HEK293T (cell line): ENCODE measurements around the gene GPR17.

Experiments used
- CTCF ChIA-PET: fragments of 350-600 bp; formaldehyde crosslinking; extraction: SDS; loops from one replicate; lab custom pipeline; 2021; ENCODE audit warnings: antibody characterized with exemption, inconsistent platforms; lab: Yijun Ruan, JAX
- POLR2A ChIA-PET: fragments of 350-600 bp; formaldehyde crosslinking; extraction: SDS; loops from one replicate; lab custom pipeline; 2020; ENCODE audit warnings: antibody characterized with exemption, inconsistent platforms; lab: Yijun Ruan, JAX
- DNase-seq: peaks from one replicate; pipeline ENCODE4 v3.0.0; 2012; ENCODE audit warnings: mixed read lengths; ENCODE audit errors: extremely low spot score
- ARNT ChIP-seq: fragments of 450-650 bp; IDR thresholded peaks from 2 replicates; pipeline ENCODE4 v1.6.1; 2017; ENCODE audit warnings: mild to moderate bottlenecking
- BHLHE40 ChIP-seq: fragments of 450-650 bp; IDR thresholded peaks from 2 replicates; pipeline ENCODE4 v1.6.1; 2016; ENCODE audit warnings: mild to moderate bottlenecking, moderate library complexity, borderline replicate concordance
- CTBP1 ChIP-seq: fragments of 450-650 bp; IDR thresholded peaks from 2 replicates; pipeline ENCODE4 v1.6.1; 2016; ENCODE audit warnings: borderline replicate concordance
- ELF4 ChIP-seq: fragments of 450-650 bp; IDR thresholded peaks from 2 replicates; pipeline ENCODE4 v1.6.1; 2017; ENCODE audit warnings: antibody characterized with exemption
- FOXA1 ChIP-seq: fragments of 450-650 bp; IDR thresholded peaks from 2 replicates; pipeline ENCODE4 v1.6.1; 2016; ENCODE audit warnings: mild to moderate bottlenecking
- FOXK2 ChIP-seq: fragments of 450-650 bp; IDR thresholded peaks from 2 replicates; pipeline ENCODE4 v1.6.1; 2016; ENCODE audit warnings: mild to moderate bottlenecking
- FOXM1 ChIP-seq: fragments of 450-650 bp; IDR thresholded peaks from 2 replicates; pipeline ENCODE4 v1.6.1; 2017; ENCODE audit warnings: mild to moderate bottlenecking, borderline replicate concordance
- HDGF ChIP-seq: fragments of 450-650 bp; IDR thresholded peaks from 2 replicates; pipeline ENCODE4 v1.6.1; 2017; ENCODE audit warnings: antibody characterized with exemption, borderline replicate concordance
- L3MBTL2 ChIP-seq: fragments of 450-650 bp; conservative IDR thresholded peaks from 2 replicates; pipeline ENCODE4 v1.6.1; 2016; ENCODE audit warnings: mild to moderate bottlenecking
- LEF1 ChIP-seq: fragments of 450-650 bp; IDR thresholded peaks from 2 replicates; pipeline ENCODE4 v1.6.1; 2017; ENCODE audit warnings: mild to moderate bottlenecking, borderline replicate concordance
- NFRKB ChIP-seq: fragments of 450-650 bp; IDR thresholded peaks from 2 replicates; pipeline ENCODE4 v1.6.1; 2016; ENCODE audit warnings: mild to moderate bottlenecking, moderate library complexity
- SP1 ChIP-seq: fragments of 450-650 bp; IDR thresholded peaks from 2 replicates; pipeline ENCODE4 v1.6.1; 2017
- SUZ12 ChIP-seq: fragments of 450-650 bp; IDR thresholded peaks from 2 replicates; pipeline ENCODE4 v1.6.1; 2016; ENCODE audit warnings: mild to moderate bottlenecking
- TARDBP ChIP-seq: fragments of 450-650 bp; IDR thresholded peaks from 2 replicates; pipeline ENCODE4 v1.6.1; 2016
- ZNF384 ChIP-seq: fragments of 450-650 bp; IDR thresholded peaks from 2 replicates; pipeline ENCODE4 v1.6.1; 2016
- TF ChIP-seq, protein P1 (sequence below): fragments of 450-650 bp; IDR thresholded peaks from 2 replicates; pipeline ENCODE4 v1.6.1; 2016

The GPR17 gene

DNA sequence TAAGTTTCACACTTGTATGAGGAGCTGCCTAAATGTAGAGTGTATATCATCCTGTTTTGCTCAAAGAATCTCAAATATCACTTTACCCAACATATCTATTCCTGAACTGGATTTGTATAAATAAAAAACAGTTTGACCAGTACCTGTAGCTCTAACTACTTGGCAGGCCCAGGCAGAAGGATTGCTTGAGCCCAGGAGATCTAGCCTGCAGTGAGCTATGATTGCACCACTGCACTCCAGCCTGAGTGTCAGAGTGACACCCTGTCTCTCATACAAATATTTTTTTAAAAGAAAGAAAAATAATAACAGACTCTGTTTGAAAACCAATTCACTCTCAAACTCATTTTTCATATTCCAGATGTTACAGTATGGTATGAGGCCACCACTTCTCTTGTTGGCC, 37.1 kb downstream of the GPR17 start:
- CTCF ChIA-PET: no interaction called here
- POLR2A ChIA-PET: interaction anchor here (1.7 kb wide), 1 partner anchor 18 kb away, joined by 5 read pairs; the partner anchor contains the start of gene SFT2D3
- TF ChIP-seq LEF1 (no peak), ZNF384 (no peak), SP1 (no peak), TARDBP (no peak), FOXM1 (no peak)
- TF ChIP-seq, protein P1, sequence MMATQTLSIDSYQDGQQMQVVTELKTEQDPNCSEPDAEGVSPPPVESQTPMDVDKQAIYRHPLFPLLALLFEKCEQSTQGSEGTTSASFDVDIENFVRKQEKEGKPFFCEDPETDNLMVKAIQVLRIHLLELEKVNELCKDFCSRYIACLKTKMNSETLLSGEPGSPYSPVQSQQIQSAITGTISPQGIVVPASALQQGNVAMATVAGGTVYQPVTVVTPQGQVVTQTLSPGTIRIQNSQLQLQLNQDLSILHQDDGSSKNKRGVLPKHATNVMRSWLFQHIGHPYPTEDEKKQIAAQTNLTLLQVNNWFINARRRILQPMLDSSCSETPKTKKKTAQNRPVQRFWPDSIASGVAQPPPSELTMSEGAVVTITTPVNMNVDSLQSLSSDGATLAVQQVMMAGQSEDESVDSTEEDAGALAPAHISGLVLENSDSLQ: no peak
- no peak for DNase-seq

DNA sequence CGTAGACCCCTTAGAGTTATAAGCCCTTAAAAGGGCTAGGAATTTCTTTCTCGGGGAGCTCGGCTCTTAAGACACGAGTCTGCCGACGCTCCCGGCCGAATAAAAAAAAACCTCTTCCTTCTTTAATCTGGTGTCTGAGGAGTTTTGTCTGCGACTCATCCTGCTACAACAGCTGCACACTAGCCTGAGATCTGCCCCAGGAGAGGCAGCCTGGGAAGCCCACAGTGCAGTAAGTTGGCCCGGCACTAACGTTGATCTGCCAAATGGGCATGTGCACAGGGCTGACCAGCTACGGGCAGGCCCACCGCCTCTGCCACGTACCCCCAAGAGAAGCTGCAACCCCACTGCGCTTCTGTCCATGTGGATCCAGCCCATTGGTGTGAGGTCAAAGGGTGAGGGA, 37.8 kb downstream of the GPR17 start:
- POLR2A ChIA-PET: no interaction called here
- TF ChIP-seq HDGF: no peak
- no peak for TF ChIP-seq FOXA1
- no peak for TF ChIP-seq ARNT
- no peak for TF ChIP-seq CTBP1
- TF ChIP-seq, protein P1: no peak
- TF ChIP-seq SUZ12: no peak
- no peak for TF ChIP-seq TARDBP
- TF ChIP-seq FOXK2: no peak
- no peak for TF ChIP-seq LEF1
- TF ChIP-seq NFRKB: no peak
- no peak for TF ChIP-seq ZNF384
- no peak for TF ChIP-seq SP1
- TF ChIP-seq L3MBTL2: no peak
- no peak for TF ChIP-seq BHLHE40
- TF ChIP-seq ELF4: no peak
- TF ChIP-seq FOXM1: no peak
- DNase-seq: no peak
- CTCF ChIA-PET: no interaction called here

DNA sequence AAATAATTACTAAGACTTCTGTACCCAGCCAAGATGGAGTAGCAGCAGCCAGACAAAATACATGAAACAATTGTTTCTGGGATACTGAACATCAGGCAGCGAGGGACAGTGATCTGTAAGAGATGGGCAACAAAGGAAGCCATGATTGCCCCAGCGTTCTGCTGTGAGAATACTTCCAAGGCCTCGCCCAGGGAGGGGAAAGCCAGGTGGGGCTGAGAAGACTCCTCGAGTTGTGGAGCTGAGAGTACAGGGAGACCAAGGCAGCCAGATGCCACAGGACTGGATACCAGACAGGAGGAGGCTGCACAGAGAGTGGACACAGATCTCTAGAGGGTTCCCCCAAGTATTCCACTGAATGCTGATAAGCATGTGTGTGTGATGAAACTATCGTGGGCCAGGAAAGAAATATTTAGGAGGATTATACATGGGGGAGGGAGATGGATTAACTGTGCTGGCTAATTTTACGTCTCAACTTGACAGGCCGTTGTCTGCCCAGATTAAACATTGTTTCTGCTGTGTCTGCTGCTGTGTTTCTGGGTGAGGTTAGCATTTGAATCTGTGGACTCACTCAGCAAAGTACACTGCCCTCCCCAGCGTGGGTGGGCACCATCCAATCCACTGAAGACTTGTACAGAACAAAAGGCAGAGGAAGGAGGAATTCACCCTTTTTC, 39.6 kb downstream of the GPR17 start:
- no peak for TF ChIP-seq LEF1
- no peak for TF ChIP-seq L3MBTL2
- no peak for TF ChIP-seq FOXM1
- TF ChIP-seq, protein P1: no peak
- no peak for TF ChIP-seq ELF4
- no peak for TF ChIP-seq FOXK2
- no peak for TF ChIP-seq HDGF
- no peak for TF ChIP-seq BHLHE40
- TF ChIP-seq ARNT: no peak
- no peak for TF ChIP-seq NFRKB
- no peak for TF ChIP-seq TARDBP
- no peak for TF ChIP-seq CTBP1
- TF ChIP-seq ZNF384: no peak
- no peak for TF ChIP-seq SP1
- no peak for TF ChIP-seq SUZ12
- DNase-seq: no peak
- CTCF ChIA-PET: no interaction called here
- POLR2A ChIA-PET: no interaction called here

DNA sequence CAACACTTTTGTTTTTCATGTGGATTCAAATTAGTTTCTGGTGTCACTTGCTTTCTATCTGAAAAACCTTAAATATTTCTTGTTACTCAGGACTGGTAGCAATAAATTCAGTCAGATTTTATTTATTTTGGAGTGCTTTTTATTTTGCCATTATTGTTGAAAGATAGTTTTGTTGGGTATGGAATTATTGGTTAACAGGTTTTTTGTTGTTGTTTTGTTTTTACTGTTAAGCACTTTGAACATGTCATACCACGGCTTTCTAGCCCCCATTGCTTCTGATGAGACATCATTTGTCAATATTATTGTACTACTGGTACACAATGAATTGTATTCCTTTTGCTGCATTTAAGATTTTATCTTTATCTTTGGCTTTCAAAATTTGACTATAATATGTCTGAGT, 42.5 kb downstream of the GPR17 start:
- no peak for DNase-seq
- TF ChIP-seq SUZ12: no peak
- TF ChIP-seq ARNT: no peak
- TF ChIP-seq FOXA1: no peak
- no peak for TF ChIP-seq L3MBTL2
- TF ChIP-seq TARDBP: no peak
- no peak for TF ChIP-seq FOXM1
- TF ChIP-seq, protein P1: no peak
- no peak for TF ChIP-seq SP1
- no peak for TF ChIP-seq BHLHE40
- TF ChIP-seq NFRKB: no peak
- no peak for TF ChIP-seq FOXK2
- no peak for TF ChIP-seq ELF4
- no peak for TF ChIP-seq ZNF384
- TF ChIP-seq HDGF: no peak
- no peak for TF ChIP-seq CTBP1
- no peak for TF ChIP-seq LEF1
- POLR2A ChIA-PET: no interaction called here
- CTCF ChIA-PET: no interaction called here

DNA sequence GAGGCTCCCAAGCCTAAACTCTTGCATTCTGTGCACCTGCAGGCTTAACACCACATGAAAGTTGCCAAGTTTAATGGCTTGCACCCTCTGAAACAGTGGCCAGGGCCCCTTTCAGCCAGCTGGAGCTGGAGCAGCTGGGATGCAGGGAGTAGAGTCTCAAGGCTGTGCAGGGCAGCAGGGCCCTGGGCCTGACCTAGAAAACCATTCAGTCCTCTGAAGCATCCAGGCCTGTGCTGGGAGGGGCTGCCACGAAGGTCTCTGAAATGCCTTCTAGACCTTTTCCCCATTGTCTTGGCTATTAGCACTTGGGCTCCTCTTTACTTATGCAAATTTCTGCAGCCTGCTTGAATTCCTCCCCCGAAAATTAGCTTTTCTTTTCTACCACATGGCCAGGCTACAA, 44.7 kb downstream of the GPR17 start:
- TF ChIP-seq L3MBTL2 (no peak), HDGF (no peak), NFRKB (no peak), ELF4 (no peak), BHLHE40 (no peak), FOXM1 (no peak), TARDBP (no peak)
- TF ChIP-seq, protein P1: no peak
- POLR2A ChIA-PET: no interaction called here

More for the DNA sequence above, 44.7 kb downstream of the GPR17 start:
- CTCF ChIA-PET: no interaction called here
- no peak for DNase-seq
